HL-60/S4 treated with phorbol 12-myristate 13-acetate at 8.2 ng/mL for 4 days and 3 days (cell line): Measurements from ENCODE around the gene OCRL.

Source experiments
- in situ Hi-C: fragments of 300-500 bp; cut with MboI; formaldehyde crosslinking; loops from 2 replicates; pipeline ENCODE4 v1.15.0; 2022; ENCODE audit warnings: low sequenced_read_pairs

The OCRL gene

DNA sequence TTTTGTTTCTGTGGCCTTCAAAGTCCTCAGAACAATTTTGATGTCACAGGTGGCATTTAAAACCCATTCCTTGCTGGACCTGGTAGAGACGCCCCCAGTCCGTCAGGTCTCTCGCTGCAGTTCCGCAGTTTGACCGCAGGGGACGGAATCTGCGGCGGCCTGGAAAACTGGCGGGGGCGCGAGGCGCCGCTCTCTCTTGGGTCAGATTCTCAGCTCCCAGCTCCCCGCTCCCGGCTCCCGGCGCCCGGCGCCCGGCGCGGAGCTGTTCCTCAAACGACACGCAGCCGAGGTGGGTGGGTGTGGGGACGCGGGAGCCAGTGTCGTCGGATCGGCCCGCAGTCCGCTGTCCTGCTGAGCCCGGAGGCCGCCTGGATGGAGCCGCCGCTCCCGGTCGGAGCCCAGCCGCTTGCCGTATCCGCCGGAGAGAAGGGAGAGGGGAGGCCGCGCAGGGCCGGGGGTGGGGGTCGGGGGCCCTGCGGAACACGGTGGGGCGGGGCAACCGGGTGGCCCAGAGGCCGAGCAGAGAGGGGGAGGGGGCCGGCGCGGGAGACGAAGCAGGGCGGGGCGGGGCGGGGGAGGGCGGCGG, at the start of gene OCRL:
Gene OCRL, plus strand, starts transcription at position 192 of the 586 bp plus-strand sequence. Its CDS starts 181 bp downstream, at position 373.
- in situ Hi-C loops = no loop called here

DNA sequence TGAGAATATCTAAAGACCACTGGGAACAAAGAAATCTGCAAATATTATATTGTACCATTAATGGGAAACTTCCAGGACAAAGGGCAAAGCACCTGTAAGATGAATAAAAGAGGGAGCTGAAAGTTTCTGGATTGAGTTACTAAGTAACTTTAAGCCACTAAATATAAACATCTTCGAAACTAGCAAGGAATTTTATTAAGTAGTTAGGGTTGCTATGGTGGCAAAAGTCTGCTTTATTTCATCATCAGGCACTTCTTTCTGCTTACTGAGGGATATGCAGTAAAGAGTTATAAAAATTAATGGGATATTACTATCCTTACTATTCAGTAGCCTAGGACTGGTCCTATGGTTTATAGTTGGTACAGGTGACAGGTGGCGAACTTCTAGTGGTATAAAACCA, 49.7 kb upstream of the OCRL start:
- in situ Hi-C loops = no loop called here

DNA sequence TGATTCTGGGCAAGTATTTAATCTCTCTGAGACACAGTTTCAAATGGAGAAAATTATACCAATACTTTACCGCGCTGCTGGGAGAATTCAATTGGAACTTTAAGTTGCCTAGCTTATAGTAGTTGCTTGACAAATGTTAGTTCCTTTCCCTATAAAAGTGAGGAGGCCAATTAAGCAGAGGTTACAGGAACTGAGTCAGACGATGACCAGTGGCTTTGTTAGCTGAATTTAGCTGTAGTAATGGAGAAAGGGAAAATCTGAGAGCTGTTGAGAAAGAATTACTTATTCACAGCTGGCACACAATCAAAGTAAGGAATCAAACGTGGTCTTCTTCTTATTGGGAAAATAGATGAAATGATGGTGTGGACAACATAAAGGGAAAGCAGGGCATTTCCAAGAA, 46.4 kb upstream of the OCRL start:
- in situ Hi-C loops = no loop called here

DNA sequence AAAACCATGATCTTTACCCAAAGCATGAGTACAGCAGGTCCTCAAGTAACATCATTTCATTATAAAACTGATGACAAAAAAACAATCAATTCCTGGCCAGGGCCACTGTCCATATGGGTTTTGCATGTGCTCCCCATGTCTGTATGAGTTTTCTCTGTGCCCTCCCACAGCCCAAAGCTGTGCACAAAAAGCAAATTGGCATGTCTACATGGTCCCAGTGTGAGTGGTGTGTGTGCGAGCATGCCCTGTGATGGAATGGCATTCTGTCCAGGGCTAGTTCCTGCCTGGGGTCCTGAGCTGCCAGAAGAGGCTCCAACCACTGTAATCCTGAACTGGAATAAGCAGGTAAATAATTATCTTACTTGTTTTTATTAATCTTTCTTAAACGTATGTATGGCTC, 45.2 kb upstream of the OCRL start:
- in situ Hi-C loops = no loop called here

DNA sequence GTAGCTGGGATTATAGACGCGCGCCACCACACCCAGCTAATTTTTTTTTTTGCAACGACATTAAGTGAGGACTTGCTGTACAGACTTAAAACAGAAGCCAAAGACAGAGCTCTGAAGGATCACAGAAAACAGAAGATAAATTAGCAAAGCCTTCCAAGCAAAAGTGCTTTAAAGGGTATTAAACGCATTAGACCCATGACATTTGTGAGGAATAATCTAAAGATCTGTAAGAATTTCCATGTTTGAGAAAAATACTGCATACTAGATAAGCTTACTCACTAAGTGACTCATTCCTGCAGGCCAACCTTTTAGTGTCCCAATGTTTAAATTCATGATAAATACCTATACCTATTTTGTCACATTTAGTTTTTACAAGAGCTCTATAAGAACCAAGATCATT, 44.2 kb upstream of the OCRL start:
- in situ Hi-C loops = no loop called here

DNA sequence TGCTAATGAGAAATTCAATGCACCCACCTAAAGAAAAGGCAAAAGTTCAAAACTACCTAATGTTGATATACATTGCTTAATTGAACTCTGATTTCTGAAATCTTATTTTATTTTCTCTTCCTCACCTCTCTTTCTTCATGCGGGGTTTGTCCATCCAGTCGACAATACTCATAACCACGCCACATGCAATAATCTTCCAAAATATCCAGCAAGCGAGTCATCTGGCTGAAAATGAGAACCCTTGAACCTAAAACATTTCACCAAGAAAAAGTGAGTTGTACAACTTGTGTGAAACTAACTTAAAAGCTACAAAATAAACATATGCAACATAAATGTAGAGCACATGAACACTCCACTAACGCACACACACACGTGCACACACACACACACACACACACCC, 43.4 kb upstream of the OCRL start:
- in situ Hi-C loops = no loop called here

DNA sequence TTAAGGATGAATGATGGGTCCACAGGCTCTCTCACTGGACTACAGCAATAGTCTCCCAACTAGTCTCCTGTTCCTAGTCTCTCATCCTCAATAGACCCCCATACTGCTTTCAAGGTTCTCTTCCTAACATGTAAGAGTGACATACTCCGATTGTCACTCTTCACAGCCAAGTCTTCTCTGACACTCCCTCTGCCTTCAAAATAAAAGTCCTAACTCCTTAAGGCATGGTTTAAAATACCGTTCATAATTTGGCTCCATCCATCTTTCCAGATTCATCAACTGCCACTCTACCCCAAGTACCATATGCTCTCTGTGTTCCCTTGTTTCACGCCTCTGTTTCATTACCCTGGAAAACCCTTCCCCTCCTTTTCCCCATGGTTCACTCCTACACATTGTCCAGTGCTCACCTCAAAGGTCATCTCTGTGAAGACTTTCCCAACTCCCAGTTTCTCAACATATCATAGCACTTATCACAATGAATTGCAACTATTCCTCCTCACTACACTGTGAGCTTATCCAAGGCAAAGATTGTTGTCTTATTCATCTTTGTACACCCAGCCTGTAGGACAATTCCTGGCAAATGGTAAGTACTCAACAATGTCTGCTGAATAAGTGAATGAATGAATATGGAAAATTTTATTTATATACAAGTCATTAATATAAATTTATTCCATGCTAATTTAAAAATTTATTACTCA, 42.8 kb upstream of the OCRL start:
- in situ Hi-C loops = no loop called here

DNA sequence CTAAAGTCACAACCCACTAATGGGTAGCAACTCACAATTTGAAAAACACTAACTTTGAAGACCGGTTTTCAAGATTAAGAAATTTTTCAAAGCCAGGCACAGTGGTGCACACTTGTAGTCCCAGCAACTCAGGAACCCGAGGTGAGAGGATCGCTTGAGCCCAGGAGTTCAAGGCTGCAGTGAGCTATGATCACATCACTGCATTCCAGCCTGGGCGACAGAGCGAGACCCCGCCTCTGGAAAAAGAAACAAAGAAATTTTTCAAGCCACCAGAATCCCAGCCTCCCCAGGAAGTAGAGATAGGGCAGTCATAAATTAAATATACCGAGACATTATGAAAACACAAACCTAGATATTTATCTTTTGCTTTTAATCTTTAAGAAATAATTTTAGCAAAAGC, 29.7 kb upstream of the OCRL start:
- in situ Hi-C loops = no loop called here

DNA sequence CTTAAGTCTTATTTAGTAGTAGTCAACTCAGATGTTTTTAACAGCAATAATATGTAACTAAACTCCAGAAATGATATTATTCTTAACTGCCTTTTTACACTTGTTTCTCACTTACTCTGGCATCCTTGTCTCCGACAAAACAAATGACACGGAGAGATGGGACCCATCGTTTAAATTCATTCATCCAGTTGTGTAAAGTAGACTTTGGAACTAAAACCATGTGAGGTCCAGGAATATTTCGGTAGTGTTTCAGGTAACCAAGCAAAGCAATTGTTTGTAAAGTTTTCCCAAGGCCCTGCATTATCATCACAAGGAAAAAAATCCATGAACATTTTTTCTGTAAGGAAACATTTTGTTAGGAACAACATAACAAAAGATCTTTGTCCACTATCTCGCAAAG, 28.4 kb upstream of the OCRL start:
- in situ Hi-C loops = no loop called here

DNA sequence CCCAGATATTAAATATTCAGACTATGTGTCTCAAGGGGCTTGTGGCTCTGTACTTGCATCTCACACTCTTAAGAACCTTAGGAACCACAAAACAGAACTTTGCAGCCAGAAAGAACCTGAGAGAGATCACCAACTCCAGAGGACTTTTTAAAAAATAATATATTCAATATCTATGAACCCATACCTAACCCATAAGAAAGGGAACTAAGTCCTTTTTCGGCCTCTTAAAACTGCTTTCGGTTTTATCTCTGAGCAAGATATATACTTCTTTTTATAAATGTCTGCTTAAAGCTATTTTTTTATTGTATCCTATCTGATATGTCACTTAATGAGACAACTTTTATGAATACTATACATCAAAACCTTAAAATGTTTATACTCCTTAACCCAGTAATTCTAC, 27.6 kb upstream of the OCRL start:
- in situ Hi-C loops = no loop called here

DNA sequence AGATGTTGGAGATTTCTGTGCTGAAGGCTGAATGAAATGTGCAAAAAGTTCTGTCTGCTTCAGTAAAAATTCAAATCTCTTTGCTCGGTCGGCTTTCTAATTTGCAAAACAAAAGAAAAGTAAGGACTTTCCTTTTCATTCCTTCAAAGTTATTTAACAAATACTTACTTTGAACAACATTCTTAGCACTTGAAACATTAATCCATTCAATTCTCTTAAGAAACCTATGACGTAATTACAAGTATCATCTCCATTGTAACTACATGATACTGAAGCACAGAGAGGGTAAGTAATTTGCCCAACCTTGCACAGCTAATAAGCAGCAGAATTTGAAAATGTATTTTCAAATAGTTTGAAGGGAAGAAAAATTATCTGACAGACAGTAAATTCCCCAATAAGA, 23.7 kb upstream of the OCRL start:
- in situ Hi-C loops = no loop called here

DNA sequence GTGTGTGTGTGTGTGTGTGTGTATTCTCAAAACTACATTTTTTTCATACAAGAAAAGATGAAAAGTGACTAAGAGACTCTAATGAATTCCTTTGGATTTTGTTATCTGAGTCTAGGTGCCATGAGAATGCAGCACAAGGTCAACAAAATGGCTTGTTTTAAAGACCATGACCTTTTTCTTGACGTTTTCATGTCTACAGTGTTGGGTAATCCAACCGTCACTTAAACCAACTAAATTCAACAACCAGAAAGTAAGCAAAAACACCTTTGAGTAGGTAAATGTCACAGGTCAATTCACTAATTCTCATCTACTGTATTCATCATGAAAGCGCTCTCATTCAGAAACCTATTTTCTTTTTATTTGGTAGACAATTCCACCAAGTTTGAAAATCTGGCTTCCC, 19.9 kb upstream of the OCRL start:
- in situ Hi-C loops = no loop called here

DNA sequence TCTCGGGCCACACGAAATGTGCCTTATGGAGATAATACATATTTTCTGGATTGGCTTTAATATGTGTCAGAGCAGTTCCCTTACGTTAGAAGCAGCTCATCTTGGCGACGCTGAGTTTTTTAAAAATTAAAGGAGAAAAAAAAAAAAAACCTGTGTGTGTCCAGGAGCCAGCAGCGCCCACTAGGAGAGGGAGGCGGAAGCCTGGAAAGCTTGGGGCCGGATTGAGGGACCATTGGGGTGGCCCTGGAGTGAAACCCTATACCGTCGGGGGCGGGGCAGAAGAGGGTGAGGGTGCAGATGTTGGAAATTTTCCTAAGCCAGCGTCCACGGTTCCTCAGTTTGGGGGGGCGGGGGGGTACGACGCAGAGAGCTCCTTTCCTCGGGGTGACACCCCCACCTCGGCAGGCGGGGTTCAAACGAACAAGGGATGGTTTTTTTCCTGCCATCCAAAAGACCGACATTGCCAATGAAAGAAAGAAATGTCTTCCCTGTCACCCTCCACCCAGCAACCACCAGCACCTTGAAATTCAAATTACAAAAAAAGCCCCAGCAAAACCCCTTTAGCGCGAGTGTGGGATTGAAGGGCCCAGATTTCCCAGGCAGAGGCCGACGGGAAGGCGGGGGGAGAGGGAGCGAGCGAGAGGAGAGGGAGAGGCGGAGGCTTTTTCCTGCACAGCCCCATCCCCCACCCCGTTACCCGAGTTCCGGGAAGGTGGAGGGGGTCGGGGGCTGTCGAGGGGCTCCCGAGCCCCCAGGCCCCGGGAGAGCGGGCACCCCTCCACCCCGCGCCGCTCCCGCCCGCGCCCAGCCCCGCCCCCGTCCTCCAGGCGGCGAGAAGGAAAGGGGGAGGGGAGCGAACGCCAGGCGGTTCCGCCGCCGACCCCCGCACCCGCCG, 17.6 kb upstream of the OCRL start:
- in situ Hi-C loops = no loop called here

DNA sequence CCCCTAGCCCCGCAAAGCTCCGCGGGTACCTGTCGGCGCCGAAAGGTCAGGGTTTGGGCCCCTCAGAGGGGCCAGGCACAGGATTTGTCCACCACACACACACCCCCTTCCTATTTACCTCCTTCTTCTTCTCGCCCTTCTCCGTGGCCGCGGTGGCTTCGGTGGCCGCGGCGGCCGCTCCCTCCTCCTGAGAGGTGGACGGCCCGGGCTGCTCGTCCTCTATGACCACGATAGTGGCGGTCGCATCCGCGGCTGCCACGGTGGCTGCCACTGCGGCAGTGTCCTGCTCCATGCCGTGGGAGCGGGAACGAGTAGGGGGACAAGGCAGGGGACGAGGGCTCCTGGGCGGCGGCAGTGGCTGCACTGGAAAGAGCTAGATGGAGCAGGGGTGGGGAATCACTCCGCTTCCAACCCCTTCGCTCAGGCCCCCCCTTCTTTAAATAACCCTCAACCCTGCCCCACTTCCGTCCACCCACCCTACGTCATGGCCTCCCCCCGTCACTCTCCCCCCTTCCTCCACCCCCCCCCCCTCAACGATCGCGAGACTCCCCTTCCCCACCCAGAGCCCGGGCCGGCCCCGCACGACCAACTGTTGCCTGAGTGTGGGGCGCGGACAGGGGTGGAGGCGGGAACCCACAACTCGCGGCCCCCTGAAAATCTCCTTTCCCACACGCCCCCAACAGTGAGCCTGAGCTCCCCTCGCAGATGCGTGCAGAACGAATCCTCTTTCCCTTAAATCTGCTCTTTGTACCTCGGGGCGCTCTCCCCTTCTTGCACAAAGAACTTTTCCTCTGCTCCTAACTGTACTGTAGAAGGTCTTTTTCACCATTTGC, 16.8 kb upstream of the OCRL start, which contains the start of gene SMARCA1:
Gene SMARCA1, minus strand, starts transcription at position 412 of the 833 bp plus-strand sequence. Its CDS starts 120 bp downstream, at position 292.
- in situ Hi-C loops = no loop called here

DNA sequence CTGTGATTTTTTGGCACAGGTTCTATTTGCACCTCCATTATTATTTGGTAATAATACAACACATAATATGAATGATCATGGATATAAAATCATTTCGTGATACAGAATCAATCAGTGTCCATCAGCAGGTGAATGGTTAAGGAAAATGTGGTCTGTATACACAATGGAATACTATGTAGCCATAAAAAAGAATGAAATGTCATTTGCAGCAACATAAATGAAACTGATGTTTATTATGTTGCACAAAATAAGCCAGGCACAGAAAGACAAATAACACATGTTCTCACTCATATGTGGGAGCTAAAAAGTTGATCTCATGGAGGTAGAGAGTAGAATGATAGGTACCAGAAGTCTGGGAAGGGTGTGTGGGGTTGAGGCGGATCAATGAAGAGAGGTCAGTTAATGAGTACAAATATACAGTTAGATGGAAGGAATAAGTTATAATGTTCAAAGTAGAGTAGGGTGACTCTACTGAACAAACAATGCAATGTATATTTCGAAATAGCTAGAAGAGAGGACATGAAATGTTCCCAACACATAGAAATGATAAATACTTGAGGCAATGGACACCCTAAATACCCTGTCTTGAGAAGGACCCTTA, 15.7 kb upstream of the OCRL start:
- in situ Hi-C loops = no loop called here

DNA sequence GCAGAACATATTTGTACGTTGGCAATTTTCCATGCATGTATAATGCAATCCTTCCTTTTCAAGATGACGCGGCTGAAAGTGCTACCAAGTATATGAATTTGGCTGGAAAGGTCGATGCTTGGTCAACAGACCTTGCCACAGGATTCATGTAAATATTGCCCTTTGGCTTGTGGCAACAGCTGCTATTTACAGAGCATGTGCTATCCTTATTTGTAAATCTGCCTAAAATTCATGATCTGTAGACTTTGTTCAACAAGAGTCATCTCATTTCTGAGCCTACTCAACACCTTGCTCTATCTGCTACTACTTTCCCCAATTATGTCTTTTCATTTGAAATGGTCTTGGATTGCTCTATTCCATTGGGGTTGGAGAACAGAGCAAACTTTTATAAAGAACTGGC, 14.9 kb upstream of the OCRL start:
- in situ Hi-C loops = no loop called here

DNA sequence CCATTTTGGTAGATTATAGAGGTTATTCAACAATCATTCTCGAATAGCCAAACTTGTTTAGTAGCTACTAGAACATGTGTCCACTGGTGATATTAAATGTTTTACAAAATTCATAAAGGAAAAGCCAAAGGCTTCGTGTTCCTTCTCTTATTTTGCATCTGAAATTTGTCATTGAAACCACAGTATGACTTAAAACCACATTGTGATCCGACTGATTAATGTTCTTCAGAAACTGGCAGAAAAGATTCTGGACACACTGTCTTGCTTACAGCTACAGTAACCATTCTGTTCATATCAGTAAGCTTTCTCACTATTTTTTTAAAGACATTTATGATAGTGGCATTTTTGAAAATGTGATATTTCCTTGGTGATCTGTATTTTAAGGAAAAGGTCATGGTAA, 14.2 kb upstream of the OCRL start:
- in situ Hi-C loops = no loop called here

DNA sequence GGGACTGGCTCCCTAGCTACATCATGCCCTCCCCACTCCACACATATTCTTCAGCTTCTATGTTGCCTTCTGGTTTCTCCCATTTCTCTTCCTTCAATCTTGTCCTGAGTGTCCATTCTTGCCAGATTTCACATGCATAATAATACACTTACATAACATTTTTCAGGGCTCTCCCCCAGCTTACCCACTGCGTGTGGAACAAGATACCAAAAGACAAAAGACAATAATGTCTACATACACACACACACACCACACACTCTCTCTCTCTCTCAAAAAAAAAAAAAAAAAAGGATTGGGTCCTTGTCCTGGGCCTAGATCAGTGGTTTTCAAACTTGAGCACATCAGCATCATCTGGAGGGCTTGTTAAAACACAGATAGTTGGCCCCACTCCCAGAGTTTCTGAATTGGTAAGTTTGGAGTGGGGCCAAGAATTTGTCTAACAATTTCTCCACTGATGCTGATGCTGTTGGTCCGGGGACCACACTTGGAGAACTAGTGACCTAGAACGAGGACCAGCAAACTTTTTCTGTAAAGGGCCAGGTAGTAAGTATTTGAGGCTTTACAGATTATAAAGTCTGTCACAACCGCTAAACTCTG, 10.3 kb upstream of the OCRL start:
- in situ Hi-C loops = no loop called here

DNA sequence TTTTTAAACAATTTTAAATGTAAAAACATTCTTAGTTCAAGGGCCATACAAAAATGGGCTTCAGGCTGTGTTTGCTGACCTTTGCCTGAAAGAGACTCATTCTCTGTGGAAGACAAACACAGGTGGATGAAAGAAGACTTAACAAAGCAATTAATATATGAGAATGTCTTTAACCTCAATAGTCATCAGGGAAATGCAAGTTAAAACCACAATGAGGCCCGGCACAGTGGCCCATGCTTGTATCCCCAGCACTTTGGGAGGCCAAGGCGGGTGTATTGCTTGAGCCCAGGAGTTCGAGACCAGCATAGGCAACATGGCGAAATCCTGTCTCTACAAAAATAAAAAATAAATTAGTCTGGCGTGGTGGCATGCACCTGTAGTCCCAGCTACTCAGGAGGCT, 9.6 kb upstream of the OCRL start:
- in situ Hi-C loops = no loop called here

DNA sequence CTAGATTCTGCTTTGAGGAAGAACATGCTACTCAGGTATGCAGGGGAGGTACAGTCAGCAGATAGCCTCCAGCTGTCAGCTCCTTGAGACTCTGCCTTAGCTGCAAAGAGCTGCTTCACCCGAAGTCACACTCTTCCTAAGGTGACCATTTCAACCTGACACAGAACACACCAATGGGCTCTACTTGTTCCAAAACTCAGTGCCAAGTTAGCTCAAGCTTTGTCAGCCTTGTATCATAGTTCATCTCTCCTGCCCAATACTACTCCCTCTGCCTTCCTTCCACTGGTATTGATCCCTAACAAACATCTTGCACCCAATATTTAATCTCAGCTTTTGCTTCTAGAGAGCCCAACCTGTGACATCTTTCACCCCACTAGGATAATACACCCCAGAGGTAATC, 8.9 kb upstream of the OCRL start:
- in situ Hi-C loops = no loop called here
